Measurements from ENCODE around the gene ADAMTS1.

The ADAMTS1 gene

GRCh38 chr21:26840201-26840600, 5.0 kb downstream of the ADAMTS1 start:
- no peak for ATAC-seq
- TF ChIP-seq TCF4 (CRISPR knock-in tag; IDR thresholded peaks at IDR 0.05; ENCODE audit: borderline replicate concordance) (no peak), ZNF565 (CRISPR knock-in tag; conservative IDR thresholded peaks at IDR 0.05; ENCODE audit: low read depth) (no peak), ZFP3 (CRISPR knock-in tag; IDR thresholded peaks at IDR 0.05) (no peak), OSR1 (CRISPR knock-in tag; IDR thresholded peaks at IDR 0.05) (no peak), GLIS3 (CRISPR knock-in tag; IDR thresholded peaks at IDR 0.05) (no peak), ISL1 (CRISPR knock-in tag; IDR thresholded peaks at IDR 0.05) (no peak), TOX (CRISPR knock-in tag; IDR thresholded peaks at IDR 0.05; ENCODE audit: borderline replicate concordance) (no peak), PPARA (CRISPR knock-in tag; IDR thresholded peaks at IDR 0.05; ENCODE audit: borderline replicate concordance) (no peak), SNAI2 (CRISPR knock-in tag; IDR thresholded peaks at IDR 0.05) (no peak), ZFP30 (CRISPR knock-in tag; IDR thresholded peaks at IDR 0.05) (no peak), POU6F1 (CRISPR knock-in tag; IDR thresholded peaks at IDR 0.05; ENCODE audit: borderline replicate concordance, low read depth) (no peak), TSHZ2 (CRISPR knock-in tag; IDR thresholded peaks at IDR 0.05) (no peak), BACH2 (CRISPR knock-in tag; IDR thresholded peaks at IDR 0.05; ENCODE audit: borderline replicate concordance) (no peak), CSDC2 (CRISPR knock-in tag; IDR thresholded peaks at IDR 0.05) (no peak), CREB5 (CRISPR knock-in tag; IDR thresholded peaks at IDR 0.05; ENCODE audit: low read depth) (no peak), ZNF70 (CRISPR knock-in tag; IDR thresholded peaks at IDR 0.05) (no peak), RARB (CRISPR knock-in tag; IDR thresholded peaks at IDR 0.05) (no peak), ZC3H10 (CRISPR knock-in tag; IDR thresholded peaks at IDR 0.05) (no peak), ZNF8 (CRISPR knock-in tag; IDR thresholded peaks at IDR 0.05) (no peak), PATZ1 (CRISPR knock-in tag; IDR thresholded peaks at IDR 0.05; ENCODE audit: borderline replicate concordance) (no peak)

- ATAC-seq = no peak
- TF ChIP-seq CSRNP3 (CRISPR knock-in tag; IDR thresholded peaks at IDR 0.05) (no peak), ESRRG (CRISPR knock-in tag; IDR thresholded peaks at IDR 0.05) (no peak), ZC3H10 (CRISPR knock-in tag; IDR thresholded peaks at IDR 0.05) (no peak), GLIS3 (CRISPR knock-in tag; IDR thresholded peaks at IDR 0.05) (no peak), OSR1 (CRISPR knock-in tag; IDR thresholded peaks at IDR 0.05) (no peak), ZFP3 (CRISPR knock-in tag; IDR thresholded peaks at IDR 0.05) (no peak), BACH2 (CRISPR knock-in tag; IDR thresholded peaks at IDR 0.05; ENCODE audit: borderline replicate concordance) (no peak), ZNF70 (CRISPR knock-in tag; IDR thresholded peaks at IDR 0.05) (no peak)
Observed at GRCh38 chr21:26837539-26837938, 7.7 kb downstream of the ADAMTS1 start.

GRCh38 chr21:26836528-26836927, 8.7 kb downstream of the ADAMTS1 start:
- no peak for TF ChIP-seq GLIS3 (CRISPR knock-in tag; IDR thresholded peaks at IDR 0.05)
- TF ChIP-seq TOX (CRISPR knock-in tag; IDR thresholded peaks at IDR 0.05; ENCODE audit: borderline replicate concordance) = no peak
- no peak for TF ChIP-seq BACH2 (CRISPR knock-in tag; IDR thresholded peaks at IDR 0.05; ENCODE audit: borderline replicate concordance)
- TF ChIP-seq PATZ1 (CRISPR knock-in tag; IDR thresholded peaks at IDR 0.05; ENCODE audit: borderline replicate concordance) = no peak
- TF ChIP-seq TSHZ2 (CRISPR knock-in tag; IDR thresholded peaks at IDR 0.05) = no peak
- TF ChIP-seq ESRRG (CRISPR knock-in tag; IDR thresholded peaks at IDR 0.05) = no peak
- ATAC-seq = no peak
